GM20431 (cell line): ENCODE measurements around the gene DLG2.

Experiments used
- in situ Hi-C: fragments of 300-500 bp; cut with MseI, MboI; formaldehyde crosslinking; loops from one replicate; pipeline ENCODE4 v1.15.0; 2020; ENCODE audit warnings: low sequenced_read_pairs; ENCODE audit not compliant: unreplicated experiment

Gene DLG2

GRCh38 chr11:85575388-85575787 is 51.8 kb downstream of the DLG2 start:
- in situ Hi-C loops: no loop called here

DNA sequence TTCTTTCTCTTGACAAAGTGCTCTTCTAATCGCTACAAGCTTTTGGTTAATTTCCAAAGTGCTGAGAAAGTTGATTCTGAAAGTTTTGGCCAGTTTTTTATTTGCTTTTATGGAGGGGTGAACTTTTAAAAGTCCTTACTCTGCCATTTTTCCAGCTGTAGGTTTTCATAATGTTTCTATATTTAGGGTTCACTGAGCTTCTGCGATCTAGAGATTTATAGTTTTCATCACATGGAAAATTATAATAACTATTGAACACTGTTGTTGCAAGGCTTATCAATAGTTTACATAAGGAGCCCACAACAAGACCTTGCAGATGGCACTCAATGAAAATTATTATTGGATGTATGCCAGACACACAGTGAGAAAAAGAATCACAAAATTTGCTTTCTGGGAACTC is 55.1 kb downstream of the DLG2 start:
- in situ Hi-C loops: no loop called here

- in situ Hi-C loops: no loop called here
Observed at GRCh38 chr11:85569525-85569924, 57.6 kb downstream of the DLG2 start.

DNA sequence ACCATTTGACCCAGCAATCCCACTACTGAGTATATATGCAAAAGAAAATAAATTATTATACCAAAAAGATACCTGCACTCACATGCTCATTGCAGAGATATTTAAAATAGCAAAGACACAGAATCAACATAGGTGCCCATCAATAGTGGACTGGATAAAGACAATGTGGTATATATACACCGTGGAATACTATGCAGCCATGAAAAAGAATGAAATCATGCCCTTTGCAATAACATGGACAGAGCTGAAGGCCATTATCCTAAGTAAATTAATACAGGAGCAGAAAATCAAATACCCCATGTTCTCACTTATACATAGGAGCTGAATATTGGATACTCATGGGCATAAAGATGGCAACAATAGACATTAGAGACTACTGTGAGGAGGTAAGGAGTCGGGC is 68.7 kb downstream of the DLG2 start:
- in situ Hi-C loops: no loop called here

- in situ Hi-C loops: no loop called here
Observed at GRCh38 chr11:85551881-85552280, 75.3 kb downstream of the DLG2 start.

GRCh38 chr11:85541683-85542082 is 85.5 kb downstream of the DLG2 start:
- in situ Hi-C loops: no loop called here

- in situ Hi-C loops: no loop called here
Observed at GRCh38 chr11:85540635-85541205, 86.4 kb downstream of the DLG2 start.

DNA sequence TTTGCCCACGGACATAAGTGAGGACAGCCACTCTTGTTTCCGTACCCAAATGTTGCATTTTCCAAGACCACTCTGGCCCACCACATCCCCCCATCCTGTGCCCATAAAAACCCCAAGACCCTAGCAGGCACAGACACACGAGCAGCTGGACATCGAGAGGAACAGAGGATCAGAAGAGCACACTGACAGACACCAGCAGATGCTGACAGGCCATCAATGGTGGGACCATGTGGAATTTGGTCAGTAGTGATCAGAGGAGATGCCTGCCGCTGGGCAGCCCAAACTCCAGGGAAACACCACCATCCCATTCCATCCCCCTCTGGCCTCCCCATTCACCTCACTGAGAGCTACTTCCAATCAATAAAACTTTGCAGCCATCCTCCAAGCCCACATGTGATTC is 87.0 kb downstream of the DLG2 start:
- in situ Hi-C loops: no loop called here

DNA sequence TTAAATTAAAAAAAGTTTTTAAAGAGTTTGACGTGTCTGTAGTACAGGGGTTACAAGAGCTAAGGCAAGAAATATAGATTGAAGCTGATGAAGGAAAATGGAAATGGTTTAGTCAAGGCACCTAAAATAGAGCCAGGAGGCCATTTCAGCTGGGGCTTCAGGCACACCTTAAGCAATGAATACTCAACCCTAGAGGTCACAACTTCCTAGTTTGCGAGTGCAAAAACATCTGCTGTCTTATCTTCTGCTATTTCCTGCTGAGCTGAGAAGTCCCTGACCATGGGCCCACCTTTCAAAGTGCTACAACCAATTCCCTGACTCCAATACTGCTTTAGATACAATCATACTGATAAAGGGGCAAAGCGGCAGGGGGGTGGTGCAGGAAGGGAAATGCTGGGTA is 87.4 kb downstream of the DLG2 start:
- in situ Hi-C loops: no loop called here

- in situ Hi-C loops: no loop called here
Observed at GRCh38 chr11:85539029-85539689, 88.0 kb downstream of the DLG2 start.

DNA sequence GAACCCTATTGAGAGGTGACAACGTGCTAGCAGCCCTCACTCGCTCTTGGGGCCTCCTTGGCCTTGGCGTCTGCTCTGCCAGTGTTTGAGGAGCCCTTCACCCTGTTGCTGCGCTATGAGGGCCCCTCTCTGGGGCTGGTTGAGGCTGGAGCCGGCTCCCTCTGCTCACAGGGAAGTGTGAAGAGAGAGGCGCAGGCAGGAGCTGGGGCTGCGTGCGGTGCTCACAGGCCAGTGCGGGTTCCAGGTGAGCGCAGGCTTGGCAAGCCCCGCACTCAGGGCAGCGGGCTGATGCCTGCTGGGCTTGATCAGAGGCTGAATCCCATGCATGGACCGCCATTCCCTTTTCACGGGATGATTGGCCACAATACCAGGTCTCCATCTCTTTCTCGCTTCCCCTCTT is 90.7 kb downstream of the DLG2 start:
- in situ Hi-C loops: no loop called here

DNA sequence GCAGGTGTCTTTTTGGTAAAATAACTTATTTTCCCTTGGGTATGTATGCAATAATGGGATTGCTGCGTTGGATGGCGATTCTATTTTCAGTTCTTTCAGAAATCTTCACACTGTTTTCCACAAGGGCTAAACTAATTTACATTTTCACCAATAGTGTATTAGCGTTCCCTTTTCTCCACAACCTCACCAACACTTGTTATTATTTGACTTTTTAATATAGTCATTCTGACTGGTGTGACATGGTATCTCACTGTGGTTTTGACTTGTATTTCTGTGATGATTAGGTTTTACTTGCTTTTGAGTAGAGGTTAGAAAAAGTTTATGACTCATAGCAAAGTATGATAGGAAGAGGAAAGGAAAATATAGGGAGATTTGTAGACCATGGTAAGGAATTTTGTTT is 92.3 kb downstream of the DLG2 start:
- in situ Hi-C loops: no loop called here

- in situ Hi-C loops: no loop called here
Observed at GRCh38 chr11:85531191-85531897, 95.8 kb downstream of the DLG2 start.

DNA sequence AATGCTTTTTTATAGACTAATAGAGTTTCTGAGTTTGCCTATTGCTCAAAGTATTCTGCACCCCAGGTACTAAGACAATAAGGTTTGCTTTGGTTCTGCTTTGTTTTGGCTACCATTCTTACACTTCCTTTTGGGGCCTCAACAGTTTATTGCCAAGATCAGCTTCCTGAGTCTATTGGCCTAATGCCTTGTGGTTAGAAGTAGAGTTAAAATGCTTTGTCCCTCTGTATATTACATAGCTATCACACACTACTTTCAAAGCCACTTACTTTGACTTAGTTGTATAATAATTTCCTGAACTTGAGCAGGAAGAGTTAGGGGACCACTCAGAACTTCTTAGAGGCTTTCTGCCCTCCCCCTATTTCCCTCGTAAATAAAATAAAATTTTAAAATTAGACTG is 96.5 kb downstream of the DLG2 start:
- in situ Hi-C loops: no loop called here

DNA sequence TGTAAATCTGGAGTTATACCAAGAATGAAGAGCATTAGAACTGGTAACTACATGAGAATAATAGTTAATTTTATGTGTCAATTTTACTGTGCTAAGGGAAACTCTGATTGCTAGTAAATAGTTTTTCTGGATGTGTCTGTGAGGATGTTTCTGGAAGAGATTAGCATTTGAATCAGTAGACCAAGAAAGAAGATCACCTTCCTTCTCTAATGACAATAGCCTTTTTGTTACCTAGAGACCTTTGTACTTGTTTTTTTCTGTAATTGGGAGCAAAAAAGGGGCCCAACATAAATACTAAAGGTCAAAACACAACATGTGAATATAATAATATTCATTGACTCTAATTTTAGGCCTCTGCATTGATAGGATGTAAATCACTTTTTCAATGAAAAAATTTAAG is 100.6 kb downstream of the DLG2 start:
- in situ Hi-C loops: no loop called here

DNA sequence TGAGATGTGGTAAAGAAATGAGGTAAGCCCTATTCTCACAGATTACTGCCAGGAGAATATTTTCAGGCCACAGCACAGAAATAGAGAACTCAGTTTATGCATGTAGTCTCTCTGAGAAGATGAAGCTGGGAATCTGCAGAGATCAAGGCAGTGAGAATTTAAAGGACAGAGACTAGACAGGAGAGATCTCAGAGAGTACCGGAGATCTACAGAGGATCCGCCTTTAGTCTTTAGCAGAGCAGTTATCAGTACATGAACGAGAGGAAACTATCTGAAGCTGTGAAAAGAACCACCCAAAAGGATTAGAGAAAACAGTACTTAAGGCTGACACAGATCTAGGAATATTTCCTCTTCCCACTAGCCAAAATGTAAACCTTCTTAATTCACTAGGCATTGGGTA is 101.5 kb downstream of the DLG2 start:
- in situ Hi-C loops: no loop called here

DNA sequence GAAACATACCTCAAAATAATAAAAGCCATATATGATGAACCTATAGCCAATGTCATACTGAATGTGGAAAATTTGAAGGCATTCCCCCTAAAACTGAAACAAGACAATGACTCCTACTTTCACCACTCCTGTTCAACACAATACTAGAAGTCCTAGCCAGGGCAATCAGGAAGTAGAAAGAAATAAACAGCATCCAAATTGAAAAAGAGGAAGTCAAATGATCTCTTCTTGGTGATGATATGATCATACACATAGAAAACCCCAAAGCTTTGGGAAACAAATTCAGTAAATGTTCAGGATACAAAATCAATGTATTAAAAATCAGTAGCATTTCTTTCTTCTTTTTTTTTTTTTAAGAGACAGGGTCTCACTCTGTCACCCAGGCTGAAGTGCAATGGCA is 109.9 kb downstream of the DLG2 start:
- in situ Hi-C loops: no loop called here

DNA sequence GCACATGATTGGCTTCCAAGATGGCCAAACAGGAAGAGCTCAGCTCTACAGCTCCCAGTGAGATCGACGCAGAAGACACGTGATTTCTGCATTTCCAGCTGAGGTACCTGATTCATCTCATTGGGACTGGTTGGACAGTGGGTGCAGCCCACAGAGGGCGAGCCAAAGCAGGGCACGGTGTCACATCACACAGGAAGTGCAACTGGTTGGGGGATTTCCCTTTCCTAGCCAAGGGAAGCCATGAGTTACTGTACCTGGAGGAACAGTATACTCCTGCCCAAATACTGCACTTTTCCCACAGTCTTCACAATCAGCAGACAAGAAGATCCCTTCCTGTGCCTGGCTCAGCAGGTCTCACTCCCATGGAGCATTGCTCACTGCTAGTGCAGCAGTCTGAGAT is 131.2 kb downstream of the DLG2 start:
- in situ Hi-C loops: no loop called here

- in situ Hi-C loops: no loop called here
Observed at GRCh38 chr11:85494396-85494795, 132.7 kb downstream of the DLG2 start.

DNA sequence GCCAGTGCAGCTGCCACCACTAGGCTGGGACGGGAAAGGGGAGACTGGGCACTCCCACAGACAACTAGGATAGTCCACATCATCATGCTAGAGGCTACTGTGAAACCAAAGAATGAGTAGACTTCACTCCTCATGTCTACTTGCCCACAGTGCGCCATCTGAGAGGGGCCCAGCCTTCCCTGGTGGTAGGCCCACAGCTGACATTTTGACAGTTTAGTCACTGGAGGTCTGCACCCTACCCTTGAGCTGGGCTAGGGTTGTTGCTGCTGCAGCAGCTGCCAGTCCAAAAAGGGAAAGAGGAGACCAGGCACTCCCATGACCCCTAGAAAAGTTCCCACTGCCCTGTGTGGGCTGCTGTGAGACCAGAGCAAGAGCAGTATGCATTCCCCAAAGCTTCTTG is 141.2 kb downstream of the DLG2 start:
- in situ Hi-C loops: no loop called here

DNA sequence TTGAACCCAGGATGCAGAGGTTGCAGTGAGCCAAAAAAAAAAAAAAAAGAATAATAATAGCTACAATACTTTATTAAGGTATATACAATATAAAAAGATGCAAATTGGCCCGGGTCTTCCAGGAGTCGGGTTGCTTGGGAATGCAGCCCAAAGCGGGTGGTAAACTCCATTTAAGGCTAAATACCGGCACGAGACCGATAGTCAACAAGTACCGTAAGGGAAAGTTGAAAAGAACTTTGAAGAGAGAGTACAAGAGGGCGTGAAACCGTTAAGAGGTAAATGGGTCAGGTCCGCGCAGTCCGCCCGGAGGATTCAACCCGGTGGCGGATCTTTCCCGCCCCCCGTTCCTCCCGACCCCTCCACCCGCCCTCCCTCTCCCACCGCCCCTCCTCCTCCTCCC is 143.3 kb downstream of the DLG2 start:
- in situ Hi-C loops: no loop called here

DNA sequence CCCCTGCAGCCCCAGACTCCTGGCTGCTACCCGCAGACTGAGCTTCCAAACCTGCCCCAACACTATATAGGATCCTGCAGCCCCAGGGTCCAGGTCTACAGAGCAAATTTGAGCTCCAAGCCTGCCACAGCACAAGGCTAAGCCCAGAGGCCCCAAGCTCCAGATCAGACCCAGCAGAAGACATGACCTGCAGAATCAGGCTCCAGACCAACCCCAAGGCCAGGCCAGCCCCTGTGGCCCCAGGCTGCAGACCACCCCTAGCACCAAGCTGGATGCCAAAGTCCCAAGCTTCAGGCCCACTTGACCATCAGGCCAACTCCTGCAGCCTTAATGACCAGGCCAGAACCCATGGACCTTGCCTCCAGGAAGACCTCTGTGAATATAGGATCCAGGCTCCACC is 145.3 kb downstream of the DLG2 start:
- in situ Hi-C loops: no loop called here
